Retinal pigment epithelial cell (primary cell): ENCODE results near the gene FYTTD1.

Experiments used
- DNase-seq: peaks from one replicate; pipeline ENCODE4 v3.0.0-alpha.2; 2010; ENCODE audit warnings: low read depth
- H3K4me3 ChIP-seq: 2 replicates; pipeline ENCODE4 v1.5.1; 2011; ENCODE audit warnings: mild to moderate bottlenecking, low read length, control low read depth, moderate library complexity
- CTCF ChIP-seq: conservative IDR thresholded peaks from 2 replicates; pipeline ENCODE4 v1.5.1; 2011; ENCODE audit warnings: low read depth, low read length, control low read depth, inconsistent platforms

The FYTTD1 gene

GRCh38 chr3:197801891-197802778, 52.5 kb downstream of the FYTTD1 start:
- peak; percentile 48 for TF ChIP-seq CTCF
- no peak for DNase-seq
- no peak overlapping the region for H3K4me3 ChIP-seq

GRCh38 chr3:197802779-197803459, 53.2 kb downstream of the FYTTD1 start:
- TF ChIP-seq CTCF: peak; percentile 41
- no peak overlapping the region for H3K4me3 ChIP-seq
- no peak for DNase-seq

GRCh38 chr3:197804511-197804910, 54.8 kb downstream of the FYTTD1 start:
- DNase-seq: no peak
- no peak overlapping the region for H3K4me3 ChIP-seq
- no peak for TF ChIP-seq CTCF

GRCh38 chr3:197807969-197808587, 58.4 kb downstream of the FYTTD1 start:
- DNase-seq: no peak
- H3K4me3 ChIP-seq: no peak overlapping the region
- TF ChIP-seq CTCF: no peak

- H3K4me3 ChIP-seq: no peak overlapping the region
- no peak for TF ChIP-seq CTCF
- DNase-seq: no peak
Measured at GRCh38 chr3:197809356-197810020, 59.8 kb downstream of the FYTTD1 start.

GRCh38 chr3:197810901-197811300, 61.2 kb downstream of the FYTTD1 start:
- H3K4me3 ChIP-seq: no peak overlapping the region
- no peak for TF ChIP-seq CTCF
- DNase-seq: no peak
